Fibroblast of villous mesenchyme (primary cell): ENCODE data around the gene PLXND1. TPM values are rescaled to one million over a fixed set of nuclear protein-coding genes. Genes with fewer than 3 reads are reported as not detected.

Experiments used
- DNase-seq: peaks from one replicate; pipeline ENCODE4 v3.0.0-alpha.2; 2010; ENCODE audit warnings: low read depth
- H3K4me3 ChIP-seq: 2 replicates; pipeline ENCODE4 v1.5.1; 2011; ENCODE audit warnings: low read depth, mild to moderate bottlenecking, low read length
- total RNA-seq: library from RNA; depleted of rRNA; stranded (reverse); fragments of >200 nt; gene quantifications from 2 replicates; pipeline ENCODE4 v1.2.3, GENCODE V29; 2012
- TF ChIP-seq, protein P1 (sequence below): IDR thresholded peaks from 2 replicates; pipeline ENCODE4 v1.5.1; 2012; ENCODE audit warnings: low read depth, mild to moderate bottlenecking, low read length; ENCODE audit not compliant: insufficient read depth

Gene PLXND1
- total RNA-seq, 1 donor: 97.2 TPM

DNA sequence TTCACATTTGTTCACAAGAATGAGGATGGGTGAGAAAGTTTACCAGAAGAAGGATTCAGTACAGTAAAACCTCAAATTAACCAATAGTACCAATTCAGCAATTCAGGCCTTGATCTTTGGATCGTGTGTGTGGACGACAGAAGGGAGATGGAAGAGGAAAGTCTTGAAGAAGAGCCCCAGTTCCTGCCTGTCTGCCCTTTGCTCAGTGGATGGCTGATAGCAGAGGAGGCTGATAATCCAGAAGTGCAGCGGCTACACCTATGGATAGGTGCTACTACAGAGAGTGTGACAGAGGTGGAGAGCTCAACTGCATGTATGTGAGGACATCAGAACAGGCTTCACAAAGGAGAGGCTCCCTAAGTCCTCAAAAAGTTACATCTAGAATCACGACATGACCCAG lies 29.2 kb upstream of the PLXND1 start:
- TF ChIP-seq, protein P1, sequence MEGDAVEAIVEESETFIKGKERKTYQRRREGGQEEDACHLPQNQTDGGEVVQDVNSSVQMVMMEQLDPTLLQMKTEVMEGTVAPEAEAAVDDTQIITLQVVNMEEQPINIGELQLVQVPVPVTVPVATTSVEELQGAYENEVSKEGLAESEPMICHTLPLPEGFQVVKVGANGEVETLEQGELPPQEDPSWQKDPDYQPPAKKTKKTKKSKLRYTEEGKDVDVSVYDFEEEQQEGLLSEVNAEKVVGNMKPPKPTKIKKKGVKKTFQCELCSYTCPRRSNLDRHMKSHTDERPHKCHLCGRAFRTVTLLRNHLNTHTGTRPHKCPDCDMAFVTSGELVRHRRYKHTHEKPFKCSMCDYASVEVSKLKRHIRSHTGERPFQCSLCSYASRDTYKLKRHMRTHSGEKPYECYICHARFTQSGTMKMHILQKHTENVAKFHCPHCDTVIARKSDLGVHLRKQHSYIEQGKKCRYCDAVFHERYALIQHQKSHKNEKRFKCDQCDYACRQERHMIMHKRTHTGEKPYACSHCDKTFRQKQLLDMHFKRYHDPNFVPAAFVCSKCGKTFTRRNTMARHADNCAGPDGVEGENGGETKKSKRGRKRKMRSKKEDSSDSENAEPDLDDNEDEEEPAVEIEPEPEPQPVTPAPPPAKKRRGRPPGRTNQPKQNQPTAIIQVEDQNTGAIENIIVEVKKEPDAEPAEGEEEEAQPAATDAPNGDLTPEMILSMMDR: no peak
- no peak overlapping the region for H3K4me3 ChIP-seq
- no peak for DNase-seq

DNA sequence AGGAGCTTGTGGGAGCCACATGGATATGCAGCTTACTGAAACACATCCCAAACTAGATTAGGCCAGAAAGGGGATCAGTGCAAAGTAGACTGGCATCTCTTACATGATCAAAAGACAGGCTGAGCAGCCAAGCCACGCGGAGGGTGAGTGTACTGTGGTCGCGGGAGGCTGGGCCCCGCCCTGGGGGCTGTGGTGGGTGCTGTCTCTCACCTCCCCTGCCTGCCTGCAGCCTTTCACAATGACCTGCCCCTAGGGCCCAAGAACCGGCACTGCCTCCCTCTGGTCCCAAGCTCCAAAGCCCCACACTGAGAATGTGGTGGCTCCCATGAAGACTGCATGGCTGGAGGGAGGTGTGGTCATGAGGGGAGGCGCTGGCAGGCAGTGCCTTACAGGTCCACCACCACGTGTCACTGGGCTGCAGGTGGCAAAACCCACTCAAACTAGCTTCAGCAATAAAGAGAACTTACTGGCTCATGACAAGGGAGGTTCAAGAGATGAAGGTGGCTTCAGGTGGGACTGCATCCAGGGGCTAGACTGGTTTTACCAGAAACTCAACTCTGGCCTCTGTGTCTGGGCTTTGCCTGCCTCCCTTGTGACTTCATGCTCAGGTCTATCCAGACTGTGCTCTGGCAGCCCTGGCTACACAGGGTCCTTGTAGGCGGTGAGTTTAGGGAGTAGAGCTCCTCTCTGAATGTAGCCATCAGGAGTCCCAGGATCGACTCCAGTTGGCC lies 27.4 kb upstream of the PLXND1 start:
- TF ChIP-seq, protein P1: no peak

GRCh38 chr3:129632977-129633376 lies 26.5 kb upstream of the PLXND1 start:
- TF ChIP-seq, protein P1: no peak
- DNase-seq: no peak

More for the DNA sequence above, 27.4 kb upstream of the PLXND1 start:
- DNase-seq: no peak
- H3K4me3 ChIP-seq: no peak overlapping the region

DNA sequence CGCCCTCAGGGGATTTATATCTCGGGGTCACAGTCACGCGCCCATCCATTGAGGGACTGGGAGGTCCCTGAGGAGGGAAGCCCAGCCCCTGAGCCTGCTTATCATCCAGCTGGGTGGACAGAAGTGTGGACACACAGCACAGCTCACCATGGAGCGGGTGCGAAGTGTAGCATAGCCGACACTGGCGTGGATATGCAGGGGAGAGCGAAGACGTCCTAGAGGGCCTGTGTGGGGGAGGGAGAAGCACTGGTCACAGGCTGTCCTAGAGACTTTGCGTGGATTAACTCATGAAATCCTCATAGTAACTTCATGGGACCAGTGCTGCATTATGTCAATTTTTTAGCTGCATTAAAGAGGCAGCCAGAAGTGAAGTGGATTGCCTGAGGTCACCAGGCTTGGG lies 26.1 kb upstream of the PLXND1 start:
- TF ChIP-seq, protein P1: no peak
- no peak overlapping the region for H3K4me3 ChIP-seq
- no peak for DNase-seq

More at GRCh38 chr3:129632977-129633376, 26.5 kb upstream of the PLXND1 start:
- H3K4me3 ChIP-seq: no peak overlapping the region

GRCh38 chr3:129632056-129632455 lies 25.6 kb upstream of the PLXND1 start:
- DNase-seq: no peak
- TF ChIP-seq, protein P1: no peak
- no peak overlapping the region for H3K4me3 ChIP-seq

GRCh38 chr3:129629011-129629410 lies 22.5 kb upstream of the PLXND1 start:
- DNase-seq: no peak
- TF ChIP-seq, protein P1: no peak
- H3K4me3 ChIP-seq: no peak overlapping the region

GRCh38 chr3:129628169-129628522 lies 21.7 kb upstream of the PLXND1 start:
- TF ChIP-seq, protein P1: no peak
- peak; percentile 85 for DNase-seq
- H3K4me3 ChIP-seq: peak overlapping the region; percentile 2
